HepG2 (cell line): ENCODE results near the gene ENTPD6. TPM values are rescaled to one million over a fixed set of nuclear protein-coding genes. Genes with fewer than 3 reads are reported as not detected.
A peak's percentile ranks its signal among the peaks of the same experiment; 100 is the strongest.

Experiments used
- AHR ChIP-seq: IDR thresholded peaks from 2 replicates; pipeline ENCODE4 v1.6.1; 2018; ENCODE audit warnings: missing genetic modification reagents, missing compliant biosample characterization
- CEBPG ChIP-seq: IDR thresholded peaks from 2 replicates; pipeline ENCODE4 v1.6.1; 2016
- FOSL2 ChIP-seq: sonication (generic); formaldehyde crosslinking; IDR thresholded peaks from 2 replicates; pipeline ENCODE4 v1.4.0; 2020; ENCODE audit warnings: missing genetic modification reagents
- GATAD2A ChIP-seq: IDR thresholded peaks from 2 replicates; pipeline ENCODE4 v1.6.1; 2016
- HDAC1 ChIP-seq: sonication (generic); formaldehyde crosslinking; IDR thresholded peaks from 2 replicates; pipeline ENCODE4 v1.5.1; 2020; ENCODE audit warnings: mild to moderate bottlenecking, missing genetic modification reagents
- HMG20A ChIP-seq: IDR thresholded peaks from 2 replicates; pipeline ENCODE4 v1.6.1; 2016; ENCODE audit warnings: borderline replicate concordance
- HOXA3 ChIP-seq: sonication (generic); formaldehyde crosslinking; IDR thresholded peaks from 2 replicates; pipeline ENCODE4 v1.5.0; 2020; ENCODE audit warnings: missing genetic modification reagents
- ISX ChIP-seq: sonication (generic); formaldehyde crosslinking; conservative IDR thresholded peaks from 2 replicates; pipeline ENCODE4 v1.5.0; 2020; ENCODE audit warnings: missing genetic modification reagents
- JUND ChIP-seq: sonication (generic); formaldehyde crosslinking; IDR thresholded peaks from 2 replicates; pipeline ENCODE4 v1.8.0; 2022; ENCODE audit warnings: mild to moderate bottlenecking, missing genetic modification reagents
- KDM4B ChIP-seq: sonication (generic); formaldehyde crosslinking; IDR thresholded peaks from 2 replicates; pipeline ENCODE4 v1.4.0; 2020; ENCODE audit warnings: missing genetic modification reagents
- MED1 ChIP-seq: sonication (generic); formaldehyde crosslinking; IDR thresholded peaks from 2 replicates; pipeline ENCODE4 v1.4.0; 2020; ENCODE audit warnings: missing genetic modification reagents
- NFYB ChIP-seq: sonication (generic); formaldehyde crosslinking; IDR thresholded peaks from 2 replicates; pipeline ENCODE4 v1.4.0; 2020; ENCODE audit warnings: missing genetic modification reagents
- NR2F2 ChIP-seq: IDR thresholded peaks from 2 replicates; pipeline ENCODE4 v1.6.1; 2012; ENCODE audit warnings: low read depth, inconsistent platforms, borderline replicate concordance
- PPARG ChIP-seq: conservative IDR thresholded peaks from 2 replicates; pipeline ENCODE4 v1.6.1; 2016; ENCODE audit warnings: missing biosample characterization, missing genetic modification reagents
- SALL1 ChIP-seq: sonication (generic); formaldehyde crosslinking; IDR thresholded peaks from 2 replicates; pipeline ENCODE4 v1.8.0; 2022; ENCODE audit warnings: mild to moderate bottlenecking, missing genetic modification reagents
- SALL2 ChIP-seq: sonication (generic); formaldehyde crosslinking; IDR thresholded peaks from 2 replicates; pipeline ENCODE4 v1.8.1; 2023; ENCODE audit warnings: mild to moderate bottlenecking, missing genetic modification reagents, inconsistent platforms
- SP5 ChIP-seq: IDR thresholded peaks from 2 replicates; pipeline ENCODE4 v1.6.1; 2016; ENCODE audit warnings: low read depth, borderline replicate concordance
- SRSF1 ChIP-seq: fragments of 200-400 bp; formaldehyde crosslinking; optimal IDR thresholded peaks from 2 replicates; pipeline ENCODE3; 2017; ENCODE audit warnings: mild to moderate bottlenecking, low read depth, low read length, moderate library complexity
- TBP ChIP-seq: sonication (generic); formaldehyde crosslinking; IDR thresholded peaks from 2 replicates; pipeline ENCODE4 v1.5.0; 2020; ENCODE audit warnings: missing genetic modification reagents
- TEAD3 ChIP-seq: optimal IDR thresholded peaks from 2 replicates; pipeline ENCODE3; 2016; ENCODE audit warnings: borderline replicate concordance
- ZNF10 ChIP-seq: sonication (generic); formaldehyde crosslinking; IDR thresholded peaks from 2 replicates; pipeline ENCODE4 v1.4.0; 2020; ENCODE audit warnings: mild to moderate bottlenecking, low read depth, missing genetic modification reagents, borderline replicate concordance
- ZNF138 ChIP-seq: sonication (generic); formaldehyde crosslinking; IDR thresholded peaks from 2 replicates; pipeline ENCODE4 v1.5.0; 2020; ENCODE audit warnings: mild to moderate bottlenecking, low read depth, missing genetic modification reagents
- ZNF232 ChIP-seq: sonication (generic); formaldehyde crosslinking; IDR thresholded peaks from 2 replicates; pipeline ENCODE4 v1.4.0; 2020; ENCODE audit warnings: missing genetic modification reagents, borderline replicate concordance
- polyA plus RNA-seq, 8 experiments: library from polyadenylated mRNA; depleted of rRNA in 3 of 8; stranded (reverse) in 7 of 8; unstranded in 1 of 8; fragments of >200 nt; fragmentation: Illumina TruSeq in 4 of 8; extraction: Trizol in 4 of 8; gene quantifications; 2 replicates each; pipeline versions ENCODE4 v1.2.1 to v1.2.3, GENCODE V29; 2011 to 2016; ENCODE audit warnings: low read depth in 4 of 8, missing spikeins in 1 of 8, mixed read lengths in 1 of 8; ENCODE audit not compliant: insufficient read depth in 1 of 8
- total RNA-seq, 5 experiments: library from RNA; depleted of rRNA; stranded (reverse); fragments of >200 nt; fragmentation: Illumina TruSeq; extraction: Trizol; gene quantifications; 2 replicates each; pipeline ENCODE4 v1.2.3, GENCODE V29; 2016; ENCODE audit warnings: low read depth in 1 of 5
- TF ChIP-seq, protein P1 (sequence below): sonication (generic); formaldehyde crosslinking; IDR thresholded peaks from 2 replicates; pipeline ENCODE4 v1.4.0; 2020; ENCODE audit warnings: missing genetic modification reagents, borderline replicate concordance
- TF ChIP-seq, protein P2 (sequence below): IDR thresholded peaks from 2 replicates; pipeline ENCODE4 v1.6.1; 2016; ENCODE audit warnings: missing biosample characterization, missing genetic modification reagents, low read depth
- TF ChIP-seq, protein P3 (sequence below): sonication (generic); formaldehyde crosslinking; IDR thresholded peaks from 2 replicates; pipeline ENCODE4 v1.4.0; 2020; ENCODE audit warnings: missing genetic modification reagents, borderline replicate concordance
- TF ChIP-seq, protein P4 (sequence below): sonication (generic); formaldehyde crosslinking; IDR thresholded peaks from 2 replicates; pipeline ENCODE4 v1.5.0; 2020; ENCODE audit warnings: missing genetic modification reagents

The ENTPD6 gene
- total and polyA plus RNA-seq, 2 of the 13 experiments (the other 11 are each of a cell fraction or from before 2014, with no cell fraction given): 164 to 172 TPM

DNA sequence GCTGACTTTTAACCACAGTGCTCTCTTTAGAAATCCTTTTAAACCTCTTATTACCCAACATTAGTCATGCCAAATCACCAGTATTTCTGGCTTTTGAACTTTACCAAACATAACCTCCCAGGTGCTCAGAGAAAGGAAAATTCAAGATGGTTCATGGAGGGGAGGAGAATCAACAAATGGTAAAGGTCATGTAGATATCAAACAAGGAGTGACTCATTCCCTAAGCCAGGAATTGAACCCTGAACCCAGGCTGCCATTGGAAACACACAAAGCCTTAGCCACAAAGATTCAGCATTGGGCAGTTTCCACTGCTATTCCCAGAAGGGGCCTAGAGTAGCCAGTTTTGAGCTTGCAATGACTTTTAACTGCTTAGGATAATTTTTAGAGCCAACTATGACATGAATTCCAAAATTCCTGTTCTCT lies 21.6 kb upstream of the ENTPD6 start (continued):
- TF ChIP-seq, protein P1, sequence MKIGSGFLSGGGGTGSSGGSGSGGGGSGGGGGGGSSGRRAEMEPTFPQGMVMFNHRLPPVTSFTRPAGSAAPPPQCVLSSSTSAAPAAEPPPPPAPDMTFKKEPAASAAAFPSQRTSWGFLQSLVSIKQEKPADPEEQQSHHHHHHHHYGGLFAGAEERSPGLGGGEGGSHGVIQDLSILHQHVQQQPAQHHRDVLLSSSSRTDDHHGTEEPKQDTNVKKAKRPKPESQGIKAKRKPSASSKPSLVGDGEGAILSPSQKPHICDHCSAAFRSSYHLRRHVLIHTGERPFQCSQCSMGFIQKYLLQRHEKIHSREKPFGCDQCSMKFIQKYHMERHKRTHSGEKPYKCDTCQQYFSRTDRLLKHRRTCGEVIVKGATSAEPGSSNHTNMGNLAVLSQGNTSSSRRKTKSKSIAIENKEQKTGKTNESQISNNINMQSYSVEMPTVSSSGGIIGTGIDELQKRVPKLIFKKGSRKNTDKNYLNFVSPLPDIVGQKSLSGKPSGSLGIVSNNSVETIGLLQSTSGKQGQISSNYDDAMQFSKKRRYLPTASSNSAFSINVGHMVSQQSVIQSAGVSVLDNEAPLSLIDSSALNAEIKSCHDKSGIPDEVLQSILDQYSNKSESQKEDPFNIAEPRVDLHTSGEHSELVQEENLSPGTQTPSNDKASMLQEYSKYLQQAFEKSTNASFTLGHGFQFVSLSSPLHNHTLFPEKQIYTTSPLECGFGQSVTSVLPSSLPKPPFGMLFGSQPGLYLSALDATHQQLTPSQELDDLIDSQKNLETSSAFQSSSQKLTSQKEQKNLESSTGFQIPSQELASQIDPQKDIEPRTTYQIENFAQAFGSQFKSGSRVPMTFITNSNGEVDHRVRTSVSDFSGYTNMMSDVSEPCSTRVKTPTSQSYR (CRISPR knock-in tag): peak; percentile 47; the same call in 1 of the 2 replicates
- TF ChIP-seq NFYB (no peak), ZNF138 (CRISPR knock-in tag) (no peak), ZNF232 (CRISPR knock-in tag) (0 out of 2 replicates have a peak, but pooled peaks have one; percentile 60), TEAD3 (peak; percentile 64), TBP (CRISPR knock-in tag) (0 out of 2 replicates have a peak, but pooled peaks have one; percentile 44), ZNF10 (CRISPR knock-in tag) (no peak), MED1 (CRISPR knock-in tag) (peak; percentile 80), SP5 (peak; percentile 92), JUND (peak; percentile 97), HMG20A (peak; percentile 85; the same call in 1 of the 2 replicates), HOXA3 (CRISPR knock-in tag) (peak; percentile 85), GATAD2A (CRISPR knock-in tag) (peak; percentile 78), KDM4B (CRISPR knock-in tag) (no peak), ISX (CRISPR knock-in tag) (no peak), CEBPG (CRISPR knock-in tag) (peak; percentile 72), SRSF1 (no peak), FOSL2 (CRISPR knock-in tag) (peak; percentile 99), PPARG (peak; percentile 96), HDAC1 (peak; percentile 73), AHR (CRISPR knock-in tag) (no peak), SALL1 (CRISPR knock-in tag) (peak; percentile 28; the same call in 1 of the 2 replicates), SALL2 (CRISPR knock-in tag) (no peak), NR2F2 (peak; percentile 91)
- TF ChIP-seq, protein P2, sequence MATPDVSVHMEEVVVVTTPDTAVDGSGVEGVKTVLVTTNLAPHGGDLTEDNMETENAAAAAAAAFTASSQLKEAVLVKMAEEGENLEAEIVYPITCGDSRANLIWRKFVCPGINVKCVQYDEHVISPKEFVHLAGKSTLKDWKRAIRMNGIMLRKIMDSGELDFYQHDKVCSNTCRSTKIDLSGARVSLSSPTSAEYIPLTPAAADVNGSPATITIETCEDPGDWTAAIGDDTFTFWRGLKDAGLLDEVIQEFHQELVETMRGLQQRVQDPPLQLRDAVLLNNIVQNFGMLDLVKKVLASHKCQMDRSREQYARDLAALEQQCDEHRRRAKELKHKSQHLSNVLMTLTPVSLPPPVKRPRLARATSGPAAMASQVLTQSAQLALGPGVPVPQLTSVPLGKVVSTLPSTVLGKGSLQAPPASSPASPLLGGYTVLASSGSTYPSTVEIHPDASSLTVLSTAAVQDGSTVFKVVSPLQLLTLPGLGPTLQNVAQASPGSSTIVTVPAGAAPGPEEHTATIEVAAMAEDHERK (CRISPR knock-in tag): no peak
- TF ChIP-seq, protein P3, sequence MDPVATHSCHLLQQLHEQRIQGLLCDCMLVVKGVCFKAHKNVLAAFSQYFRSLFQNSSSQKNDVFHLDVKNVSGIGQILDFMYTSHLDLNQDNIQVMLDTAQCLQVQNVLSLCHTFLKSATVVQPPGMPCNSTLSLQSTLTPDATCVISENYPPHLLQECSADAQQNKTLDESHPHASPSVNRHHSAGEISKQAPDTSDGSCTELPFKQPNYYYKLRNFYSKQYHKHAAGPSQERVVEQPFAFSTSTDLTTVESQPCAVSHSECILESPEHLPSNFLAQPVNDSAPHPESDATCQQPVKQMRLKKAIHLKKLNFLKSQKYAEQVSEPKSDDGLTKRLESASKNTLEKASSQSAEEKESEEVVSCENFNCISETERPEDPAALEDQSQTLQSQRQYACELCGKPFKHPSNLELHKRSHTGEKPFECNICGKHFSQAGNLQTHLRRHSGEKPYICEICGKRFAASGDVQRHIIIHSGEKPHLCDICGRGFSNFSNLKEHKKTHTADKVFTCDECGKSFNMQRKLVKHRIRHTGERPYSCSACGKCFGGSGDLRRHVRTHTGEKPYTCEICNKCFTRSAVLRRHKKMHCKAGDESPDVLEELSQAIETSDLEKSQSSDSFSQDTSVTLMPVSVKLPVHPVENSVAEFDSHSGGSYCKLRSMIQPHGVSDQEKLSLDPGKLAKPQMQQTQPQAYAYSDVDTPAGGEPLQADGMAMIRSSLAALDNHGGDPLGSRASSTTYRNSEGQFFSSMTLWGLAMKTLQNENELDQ (CRISPR knock-in tag): 0 out of 2 replicates have a peak, but pooled peaks have one; percentile 18
- TF ChIP-seq, protein P4, sequence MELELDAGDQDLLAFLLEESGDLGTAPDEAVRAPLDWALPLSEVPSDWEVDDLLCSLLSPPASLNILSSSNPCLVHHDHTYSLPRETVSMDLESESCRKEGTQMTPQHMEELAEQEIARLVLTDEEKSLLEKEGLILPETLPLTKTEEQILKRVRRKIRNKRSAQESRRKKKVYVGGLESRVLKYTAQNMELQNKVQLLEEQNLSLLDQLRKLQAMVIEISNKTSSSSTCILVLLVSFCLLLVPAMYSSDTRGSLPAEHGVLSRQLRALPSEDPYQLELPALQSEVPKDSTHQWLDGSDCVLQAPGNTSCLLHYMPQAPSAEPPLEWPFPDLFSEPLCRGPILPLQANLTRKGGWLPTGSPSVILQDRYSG: no peak
